KOPT-K1 (cell line): ENCODE results near the gene BEND7.
"Not testable (repeated sequence)": the region's sequence is repeated elsewhere in the genome, so short reads cannot be mapped to it uniquely, and the experiment has no call there.

ENCODE experiments used
- H3K27ac ChIP-seq: fragments of 200-600 bp; sonication (generic); 2 replicates; pipeline ENCODE4 v1.5.1; 2016; ENCODE audit warnings: antibody characterized with exemption, mild to moderate bottlenecking, low read depth, low read length; ENCODE audit not compliant: poor library complexity, severe bottlenecking
- H3K36me3 ChIP-seq: fragments of 200-600 bp; sonication (generic); 2 replicates; pipeline ENCODE4 v1.5.1; 2017; ENCODE audit warnings: antibody characterized with exemption, mild to moderate bottlenecking, low read length, moderate library complexity; ENCODE audit not compliant: insufficient read depth
- H3K9me3 ChIP-seq: fragments of 200-600 bp; sonication (generic); 2 replicates; pipeline ENCODE4 v1.5.1; 2017; ENCODE audit warnings: antibody characterized with exemption, low read length, mild to moderate bottlenecking; ENCODE audit not compliant: insufficient read depth, poor library complexity, severe bottlenecking

Gene BEND7, protein sequence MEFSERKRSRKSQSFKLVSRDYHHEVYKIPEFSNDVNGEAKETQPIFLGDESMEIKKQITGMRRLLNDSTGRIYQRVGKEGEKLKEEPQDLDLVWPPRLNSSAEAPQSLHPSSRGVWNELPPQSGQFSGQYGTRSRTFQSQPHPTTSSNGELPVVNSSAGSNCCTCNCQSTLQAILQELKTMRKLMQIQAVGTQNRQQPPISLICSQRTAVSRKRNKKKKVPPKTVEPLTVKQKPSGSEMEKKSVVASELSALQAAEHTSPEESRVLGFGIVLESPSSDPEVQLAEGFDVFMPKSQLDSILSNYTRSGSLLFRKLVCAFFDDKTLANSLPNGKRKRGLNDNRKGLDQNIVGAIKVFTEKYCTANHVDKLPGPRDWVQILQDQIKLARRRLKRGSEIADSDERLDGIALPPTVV

DNA sequence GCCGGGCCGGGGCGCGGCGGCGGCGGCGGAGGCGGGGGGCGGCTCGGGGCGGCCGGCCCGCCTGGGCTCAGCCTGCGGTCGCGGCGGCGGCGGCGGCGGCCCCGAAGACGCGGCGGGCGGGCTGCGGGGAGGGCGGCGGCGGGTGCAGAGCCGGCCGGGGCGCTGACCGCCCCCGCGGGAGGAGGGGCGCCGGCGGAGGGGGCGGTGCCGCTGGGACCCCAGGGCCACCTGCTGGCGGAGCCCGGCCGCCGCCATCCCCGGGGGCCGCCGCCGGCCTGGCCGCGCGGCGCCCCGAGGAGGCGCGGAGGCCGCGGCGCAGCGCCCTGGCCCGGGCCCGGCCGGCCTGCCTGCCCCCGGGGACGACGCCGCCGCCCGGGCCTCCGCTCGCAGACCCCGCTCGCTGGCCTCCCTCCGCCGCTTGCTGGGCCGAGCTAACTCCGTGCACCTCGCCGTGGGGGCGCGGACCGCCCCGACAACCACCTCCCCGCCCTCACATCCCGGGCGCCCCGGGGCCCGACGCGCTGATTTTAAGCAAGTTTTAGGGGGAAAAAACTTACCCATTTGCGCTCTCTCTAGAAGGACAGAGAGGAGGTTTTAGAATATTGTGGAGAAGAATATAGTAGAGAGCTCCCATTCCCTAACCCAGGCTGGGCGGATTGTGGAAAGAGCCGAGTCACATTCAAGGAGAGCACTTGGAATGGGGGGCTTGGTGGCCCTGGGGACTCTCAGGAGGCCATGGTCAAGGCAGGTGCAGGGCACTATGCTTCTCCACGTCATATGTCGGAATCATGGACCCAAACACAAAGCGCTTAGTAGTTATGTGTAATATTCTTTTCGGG lies at the start of gene BEND7:
BEND7 (minus strand) TSS at position 140 of the 839 bp plus-strand sequence. CDS start 481 bp downstream, outside the sequence.
- no peaks in the 10 kb centered on the region for H3K36me3 ChIP-seq
- no peak within 1 kb of the TSS for H3K27ac ChIP-seq
- no peaks in the 10 kb centered on the region for H3K9me3 ChIP-seq

DNA sequence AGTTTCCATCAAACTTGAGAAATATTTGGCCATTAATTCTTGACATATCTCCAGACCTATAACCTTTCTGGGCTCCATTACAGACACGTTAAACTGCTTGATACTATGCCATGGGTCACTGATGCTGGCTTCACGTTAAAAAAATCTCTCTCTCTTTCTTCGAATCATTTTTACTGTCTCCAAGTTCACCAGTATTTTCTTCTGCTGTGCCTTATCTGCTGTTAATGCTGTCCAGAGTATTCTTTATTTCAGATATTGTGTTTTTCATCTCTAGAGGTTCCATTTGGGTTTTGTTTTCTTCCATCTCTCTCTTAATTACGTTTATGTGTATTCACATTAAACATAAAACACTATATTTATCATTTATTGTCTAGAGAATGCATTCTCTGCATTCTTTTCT lies 45.1 kb upstream of the BEND7 start:
- Histone ChIP-seq H3K36me3 (no peaks in the 10 kb centered on the region), H3K9me3 (peaks cover 5% of the 10 kb centered on the region), H3K27ac (no peak overlapping the region)

DNA sequence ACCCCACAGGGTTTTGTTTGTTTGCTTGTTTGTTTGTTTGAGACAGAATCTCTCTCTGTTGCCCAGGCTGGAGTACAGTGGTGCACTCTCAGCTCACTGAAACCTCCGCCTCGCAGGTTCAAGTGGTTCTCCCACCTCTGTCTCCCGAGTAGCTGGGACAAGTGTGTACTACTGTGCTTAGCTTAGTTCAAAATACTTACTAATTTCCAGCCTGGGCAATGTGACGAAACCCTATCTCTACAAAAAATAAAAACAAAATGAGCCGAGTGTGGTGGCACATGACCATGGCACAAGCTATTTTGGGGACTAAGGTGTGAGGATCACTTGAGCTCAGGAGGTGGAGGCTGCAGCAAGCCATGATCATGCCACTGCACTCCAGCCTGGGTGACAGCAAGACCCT lies 42.7 kb upstream of the BEND7 start:
- Histone ChIP-seq H3K27ac (no peak overlapping the region), H3K9me3 (peaks cover 5% of the 10 kb centered on the region), H3K36me3 (no peaks in the 10 kb centered on the region)

DNA sequence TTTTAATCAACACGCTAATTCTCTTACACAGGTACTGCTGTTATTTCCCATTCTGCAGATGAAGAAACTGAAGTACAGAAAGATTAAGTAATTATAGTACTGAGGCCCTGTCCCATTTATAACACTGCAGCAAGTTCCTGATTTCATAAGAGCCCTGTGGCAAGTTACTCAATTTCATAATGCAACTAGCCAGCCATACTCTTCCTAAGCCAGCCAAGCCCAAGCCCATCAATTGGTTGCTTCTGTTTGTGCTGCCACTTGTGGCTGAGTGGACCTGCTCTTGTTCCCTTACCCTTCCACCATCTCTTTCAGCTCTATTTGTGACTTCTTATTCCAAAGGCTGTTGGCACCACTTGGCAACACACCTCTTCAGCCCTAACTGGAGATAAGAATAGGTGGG lies 38.2 kb upstream of the BEND7 start:
- Histone ChIP-seq H3K36me3 (no peaks in the 10 kb centered on the region), H3K9me3 (peaks cover 8% of the 10 kb centered on the region), H3K27ac (no peak overlapping the region)

DNA sequence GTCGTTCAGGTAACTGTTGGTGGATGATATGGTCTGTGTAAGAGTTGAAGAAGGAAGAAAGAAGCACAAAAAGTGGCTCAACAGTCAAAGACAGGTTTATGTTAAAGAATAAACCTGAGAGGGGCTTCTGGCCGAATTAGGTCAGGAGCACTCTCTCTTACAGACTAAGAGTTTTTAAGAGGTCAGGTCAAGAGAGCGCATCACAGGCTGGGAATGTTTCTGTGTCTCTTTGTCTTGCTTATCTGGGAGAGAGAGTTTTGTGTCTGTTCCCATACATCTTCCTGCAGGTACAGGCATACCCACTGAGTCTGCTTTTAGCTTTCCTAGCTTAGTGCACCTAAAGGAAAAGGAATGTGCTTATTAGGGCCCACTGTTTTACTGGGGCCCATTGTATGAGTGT lies 35.8 kb upstream of the BEND7 start:
- H3K27ac ChIP-seq, result no peak overlapping the region

DNA sequence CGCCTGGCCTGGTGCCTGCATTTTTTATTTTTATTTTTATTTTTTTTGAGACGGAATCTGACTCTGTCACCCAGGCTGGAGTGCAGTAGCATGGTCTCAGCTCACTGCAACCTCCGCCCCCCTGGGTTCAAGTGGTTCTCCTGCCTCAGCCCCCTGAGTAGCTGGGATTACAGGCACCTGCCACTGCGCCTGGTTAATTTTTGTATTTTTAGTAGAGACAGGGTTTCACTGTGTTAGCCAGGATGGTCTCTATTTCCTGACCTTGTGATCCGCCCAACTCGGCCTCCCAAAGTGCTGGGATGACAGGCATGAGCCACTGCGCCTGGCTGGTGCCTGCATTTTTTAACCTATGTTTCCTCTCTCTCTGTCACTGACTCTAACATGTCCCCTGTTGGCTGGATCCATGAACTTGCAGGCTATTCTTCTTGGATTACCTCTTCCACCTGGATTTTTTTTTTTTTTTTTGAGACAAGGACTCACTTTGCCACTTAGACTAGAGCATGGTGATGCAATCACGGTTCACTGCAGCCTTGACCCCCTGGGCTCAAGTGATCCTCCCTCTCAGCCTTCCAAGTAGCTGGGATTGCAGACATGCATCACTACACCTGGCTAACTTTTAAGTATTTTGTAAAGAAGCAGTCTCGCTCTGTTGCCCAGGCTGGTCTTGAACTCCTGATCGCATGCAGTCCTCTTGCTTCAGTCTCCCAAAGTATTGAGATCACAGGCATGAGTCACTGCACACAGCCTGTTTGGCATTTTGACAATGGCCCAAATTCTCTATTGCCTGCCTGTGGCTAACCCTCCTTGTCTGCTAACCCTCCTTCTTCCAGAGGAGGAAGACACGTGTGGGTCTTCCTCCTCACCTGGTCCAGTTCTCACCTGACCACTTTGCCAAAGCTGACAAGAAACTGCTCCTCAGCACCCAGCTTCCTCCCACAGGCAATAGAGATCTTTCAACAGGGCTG lies 34.9 kb upstream of the BEND7 start:
- H3K9me3 ChIP-seq, result peaks cover 8% of the 10 kb centered on the region
- H3K36me3 ChIP-seq, result no peaks in the 10 kb centered on the region
- H3K27ac ChIP-seq, result no peak overlapping the region

More for the DNA sequence above, 35.8 kb upstream of the BEND7 start:
- H3K9me3 ChIP-seq, result peaks cover 8% of the 10 kb centered on the region
- no peaks in the 10 kb centered on the region for H3K36me3 ChIP-seq

DNA sequence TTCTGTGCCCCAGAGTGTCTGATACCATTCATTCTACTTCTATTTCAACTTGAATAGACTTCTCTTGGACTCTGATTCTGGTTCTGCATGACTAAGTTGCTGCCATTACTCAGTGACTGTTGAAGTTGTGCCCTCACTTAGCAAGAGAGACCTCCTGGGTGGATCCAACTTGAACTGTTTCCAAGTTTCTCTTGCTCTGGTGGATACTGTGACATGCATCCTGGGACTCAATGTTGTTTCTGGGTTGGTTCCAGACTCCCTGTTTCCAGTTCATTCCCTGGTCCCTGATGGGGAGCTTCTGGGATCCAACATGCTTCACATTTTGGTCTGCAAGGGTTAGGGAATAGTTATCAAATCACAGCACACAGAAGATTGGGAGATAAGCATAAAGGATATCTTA lies 31.8 kb upstream of the BEND7 start:
- H3K27ac ChIP-seq, result no peak overlapping the region
- no peaks in the 10 kb centered on the region for H3K36me3 ChIP-seq
- peaks cover 6% of the 10 kb centered on the region for H3K9me3 ChIP-seq

DNA sequence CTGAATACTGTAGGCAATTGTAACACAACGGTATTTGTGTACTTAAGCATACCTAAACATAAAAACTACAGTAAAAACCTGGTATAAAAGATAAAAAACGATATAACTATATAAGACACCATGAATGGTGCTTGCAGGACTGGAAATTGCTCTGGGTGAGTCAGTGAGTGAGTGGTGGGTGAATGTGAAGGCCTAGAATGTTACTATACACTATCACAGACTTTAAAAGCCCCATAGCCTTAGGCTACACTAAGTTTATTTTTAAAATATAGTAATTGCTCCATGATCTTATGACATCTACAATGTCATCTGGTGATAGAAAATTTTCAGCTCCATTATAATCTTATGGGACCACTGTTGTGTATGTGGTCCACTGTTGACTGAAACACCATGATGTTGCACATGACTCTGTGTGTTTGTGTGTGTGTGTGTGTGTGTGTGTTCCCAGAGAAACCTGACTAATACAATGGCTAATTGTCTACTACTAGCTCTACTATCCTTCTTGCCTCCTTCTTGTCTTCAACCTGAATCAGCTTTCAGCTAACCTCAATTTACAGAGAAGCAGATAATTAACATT lies 30.4 kb upstream of the BEND7 start:
- no peaks in the 10 kb centered on the region for H3K36me3 ChIP-seq
- H3K27ac ChIP-seq, result no peak overlapping the region
- no peaks in the 10 kb centered on the region for H3K9me3 ChIP-seq

DNA sequence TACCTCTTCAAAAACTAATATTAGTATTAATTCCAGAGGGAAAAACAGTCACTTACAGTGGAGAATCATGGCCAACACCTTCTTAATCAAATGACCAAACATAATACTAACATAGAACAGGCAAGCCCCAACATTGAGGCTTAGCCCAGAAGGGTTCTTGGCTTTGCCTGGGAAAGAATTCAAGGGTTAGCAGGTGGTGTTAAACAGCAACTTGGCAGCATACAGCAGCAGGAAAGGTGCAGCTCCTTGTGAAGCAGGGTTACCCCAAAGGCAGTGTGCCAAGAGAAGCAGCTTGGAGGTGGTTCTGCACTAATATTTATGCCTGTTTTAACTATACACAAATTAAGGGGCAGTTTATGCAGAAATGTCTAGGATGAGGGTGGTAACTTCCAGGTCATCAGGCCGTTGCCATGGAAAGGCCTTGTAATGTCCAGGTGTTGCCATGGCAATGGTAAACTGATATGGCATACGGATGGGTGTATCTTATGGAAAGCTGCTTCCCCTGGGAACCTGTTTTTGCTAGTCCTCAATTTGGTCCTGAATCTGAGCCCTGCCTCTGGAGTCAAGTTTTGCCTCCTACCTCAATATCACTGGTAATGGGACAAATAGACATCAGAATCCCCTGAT lies 27.2 kb upstream of the BEND7 start:
- Histone ChIP-seq H3K36me3 (no peaks in the 10 kb centered on the region), H3K27ac (no peak overlapping the region), H3K9me3 (no peaks in the 10 kb centered on the region)

DNA sequence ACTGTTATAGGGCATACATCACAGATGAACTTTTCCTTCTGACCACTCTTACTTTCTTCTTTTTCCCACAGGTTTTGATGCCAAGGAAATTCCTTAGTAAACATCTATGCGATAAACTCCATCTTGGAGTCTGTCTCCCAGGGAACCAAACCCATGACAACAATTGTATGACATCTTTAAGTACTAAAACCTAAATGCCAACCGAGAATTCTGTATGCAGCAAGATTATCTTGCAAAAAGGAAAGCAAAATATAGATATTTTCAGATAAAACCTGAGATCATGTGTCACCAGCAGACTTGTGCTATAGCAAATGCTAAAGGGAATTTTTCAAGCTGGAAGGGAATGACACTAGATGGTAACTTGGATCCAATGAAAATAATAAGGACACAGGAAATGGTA lies 22.0 kb upstream of the BEND7 start:
- Histone ChIP-seq H3K36me3 (no peaks in the 10 kb centered on the region), H3K9me3 (peaks cover 16% of the 10 kb centered on the region), H3K27ac (no peak overlapping the region)

DNA sequence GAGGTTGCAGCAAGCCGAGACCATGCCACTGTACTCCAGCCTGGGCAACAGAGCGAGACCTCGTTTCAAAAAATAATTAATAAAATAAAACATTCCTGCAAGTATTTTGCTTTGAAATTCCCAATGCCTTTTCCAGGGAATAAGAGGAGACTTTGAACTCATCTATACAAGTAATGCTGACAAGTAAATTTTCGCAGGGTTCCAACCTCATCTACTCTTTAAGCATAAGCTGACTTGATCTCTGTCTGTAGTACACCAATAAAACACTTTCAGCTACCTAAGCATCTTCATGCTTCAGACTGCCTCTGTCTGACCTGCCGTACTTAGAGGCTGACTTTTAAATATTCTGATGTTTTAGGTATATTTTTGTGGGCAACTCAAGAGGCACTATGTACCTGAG lies 13.7 kb upstream of the BEND7 start:
- H3K27ac ChIP-seq, result no peak overlapping the region
- H3K9me3 ChIP-seq, result no peaks in the 10 kb centered on the region
- H3K36me3 ChIP-seq, result no peaks in the 10 kb centered on the region

DNA sequence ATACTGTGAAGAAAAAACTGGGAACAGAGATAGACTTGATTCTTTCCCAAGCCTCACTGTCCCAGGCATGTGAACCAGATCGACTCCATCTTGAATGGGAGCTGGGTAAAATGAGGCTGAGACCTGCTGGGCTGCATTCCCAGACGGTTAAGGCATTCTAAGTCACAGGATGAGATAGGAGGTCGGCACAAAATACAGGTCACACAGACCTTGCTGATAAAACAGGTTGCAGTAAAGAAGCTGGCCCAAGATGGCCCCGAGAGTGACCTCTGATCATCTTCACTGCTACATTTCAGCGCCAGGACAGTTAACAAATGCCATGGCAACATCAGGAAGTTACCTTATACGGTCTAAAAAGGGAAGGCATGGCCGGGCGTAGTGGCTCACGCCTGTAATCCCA lies 9.2 kb upstream of the BEND7 start:
- not testable (repeated sequence) for H3K36me3 ChIP-seq, H3K9me3 ChIP-seq, H3K27ac ChIP-seq

DNA sequence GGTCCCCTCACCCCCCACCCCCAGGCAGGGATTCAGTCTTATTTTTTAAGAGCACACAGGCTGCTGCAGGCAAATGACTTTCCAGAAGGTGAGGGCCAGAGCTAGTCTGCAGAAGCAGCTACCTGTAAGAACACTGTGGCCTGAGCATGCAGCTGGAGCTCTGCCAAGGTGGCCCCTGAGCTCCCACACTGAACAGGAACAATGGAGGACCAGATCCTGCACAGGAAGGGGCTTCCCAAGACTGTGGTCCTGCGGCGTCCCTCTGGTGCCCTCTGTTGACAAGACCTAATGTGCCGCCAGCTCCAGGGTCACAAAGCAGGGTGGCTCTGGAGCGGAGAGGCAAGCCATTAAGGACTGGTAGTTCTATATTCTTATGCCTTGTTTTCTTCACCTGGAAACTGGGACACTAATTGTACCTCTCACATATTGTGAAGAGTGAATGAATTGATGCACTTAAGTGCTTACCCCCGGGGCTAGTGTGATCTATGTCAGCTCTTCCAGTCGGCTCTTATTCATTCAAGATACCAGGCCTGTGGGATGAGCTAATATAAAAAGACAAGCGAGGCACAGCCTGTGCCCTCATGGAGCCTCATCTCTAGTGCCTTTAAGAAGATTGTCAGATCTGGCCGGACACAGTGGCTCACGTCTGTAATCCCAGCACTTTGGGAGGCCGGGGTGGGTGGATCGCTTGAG lies 8.0 kb upstream of the BEND7 start:
- Histone ChIP-seq H3K27ac (no peak overlapping the region), H3K36me3 (no peaks in the 10 kb centered on the region), H3K9me3 (no peaks in the 10 kb centered on the region)

DNA sequence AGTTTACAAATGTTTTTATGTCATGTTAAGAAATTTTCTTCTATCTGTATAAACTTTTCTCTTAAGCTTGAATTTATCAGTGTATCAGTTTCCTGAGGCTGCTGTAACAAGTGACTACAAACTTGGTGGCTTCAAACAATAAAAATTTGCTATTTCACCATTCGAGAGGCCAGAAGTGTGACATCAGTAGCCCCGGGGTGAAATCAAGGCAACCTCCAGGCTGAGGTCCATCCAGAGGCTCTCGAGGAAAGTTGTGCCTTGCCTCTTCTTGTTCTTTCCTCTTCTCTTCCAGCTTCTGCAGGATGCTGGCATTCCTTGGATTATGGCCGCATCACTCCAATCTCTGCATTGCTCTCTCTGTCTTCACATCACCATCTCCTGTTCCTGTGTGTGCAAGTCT lies 6.5 kb upstream of the BEND7 start:
- Histone ChIP-seq H3K27ac (no peak overlapping the region), H3K9me3 (no peaks in the 10 kb centered on the region), H3K36me3 (no peaks in the 10 kb centered on the region)
